ENCODE results near the gene PCBD1.

GRCh38 chr10:70909326-70909935, 21.1 kb upstream of the PCBD1 start:
- TF ChIP-seq CTCF (conservative IDR thresholded peaks at IDR 0.05; ENCODE audit: low read depth in 2 of 2) (no peak), EZH2 (IDR thresholded peaks at IDR 0.05; ENCODE audit: low read depth, unreplicated experiment) (no peak), CREB1 (CRISPR knock-in tag; IDR thresholded peaks at IDR 0.05; ENCODE audit: low read depth) (no peak), POLR2AphosphoS5 (IDR thresholded peaks at IDR 0.05; ENCODE audit: low read depth) (no peak), REST (IDR thresholded peaks at IDR 0.05; ENCODE audit: unreplicated experiment) (no peak), JUNB (IDR thresholded peaks at IDR 0.05; ENCODE audit: unreplicated experiment) (no peak), ZNF114 (CRISPR knock-in tag; IDR thresholded peaks at IDR 0.05) (no peak), EZH2phosphoT487 (IDR thresholded peaks at IDR 0.05; ENCODE audit: unreplicated experiment) (no peak), NANOG (IDR thresholded peaks at IDR 0.05; ENCODE audit: borderline replicate concordance) (no peak)

Measured in GM23338 (cell line).